ENCODE data around the gene ARHGAP15.

GRCh38 chr2:143807671-143808070, 678.5 kb downstream of the ARHGAP15 start:
- TF ChIP-seq CTCF (IDR thresholded peaks at IDR 0.05; ENCODE audit: low read length) (no peak), EZH2 (optimal IDR thresholded peaks at IDR 0.05; ENCODE audit: low read depth, low read length) (no peak), EZH2phosphoT487 (IDR thresholded peaks at IDR 0.05; ENCODE audit: low read length) (no peak)

Measured in MM.1S (cell line).